ENCODE measurements around the gene ITPKB.

GRCh38 chr1:226618380-226618779 is 120.7 kb downstream of the ITPKB start:
- TF ChIP-seq ARID5B (CRISPR knock-in tag; IDR thresholded peaks at IDR 0.05): no peak
- TF ChIP-seq GTF2F1 (IDR thresholded peaks at IDR 0.05; ENCODE audit: low read length): no peak
- TF ChIP-seq RBFOX2 (IDR thresholded peaks at IDR 0.05; ENCODE audit: low read depth, low read length): no peak
- TF ChIP-seq ZNF800 (CRISPR knock-in tag; IDR thresholded peaks at IDR 0.05): no peak
- no peak for TF ChIP-seq ZBTB26 (CRISPR knock-in tag; IDR thresholded peaks at IDR 0.05; ENCODE audit: borderline replicate concordance)
- no peak for TF ChIP-seq ZNF543 (CRISPR knock-in tag; IDR thresholded peaks at IDR 0.05)
- TF ChIP-seq MBD4 (IDR thresholded peaks at IDR 0.05; ENCODE audit: borderline replicate concordance, low read length): no peak
- TF ChIP-seq SUZ12 (IDR thresholded peaks at IDR 0.05; ENCODE audit: low read depth, low read length): no peak
- no peak for TF ChIP-seq POLR2AphosphoS2 (IDR thresholded peaks at IDR 0.05; ENCODE audit: low read depth, low read length)
- no peak for TF ChIP-seq CTCF (CRISPR knock-in tag; IDR thresholded peaks at IDR 0.05)
- TF ChIP-seq POLR2A (IDR thresholded peaks at IDR 0.05; ENCODE audit: insufficient read depth in 1 of 2, low read depth in 2 of 2, low read length in 2 of 2): no peak
- TF ChIP-seq ZNF512 (CRISPR knock-in tag; IDR thresholded peaks at IDR 0.05): no peak
